Fibroblast of pulmonary artery (primary cell): ENCODE measurements around the gene PTP4A2.

ENCODE experiments used
- DNase-seq: peaks from one replicate; pipeline ENCODE4 v3.0.0-alpha.2; 2010; ENCODE audit warnings: low read depth
- H3K4me3 ChIP-seq: replicated peaks from 2 replicates; pipeline ENCODE4 v1.5.1; 2011; ENCODE audit warnings: low read depth, mild to moderate bottlenecking, control low read depth, low read length, moderate library complexity
- TF ChIP-seq, protein P1 (sequence below): IDR thresholded peaks from 2 replicates; pipeline ENCODE4 v1.5.1; 2011; ENCODE audit warnings: mild to moderate bottlenecking, control low read depth, low read length, inconsistent platforms; ENCODE audit errors: missing control alignments

PTP4A2 gene

DNA sequence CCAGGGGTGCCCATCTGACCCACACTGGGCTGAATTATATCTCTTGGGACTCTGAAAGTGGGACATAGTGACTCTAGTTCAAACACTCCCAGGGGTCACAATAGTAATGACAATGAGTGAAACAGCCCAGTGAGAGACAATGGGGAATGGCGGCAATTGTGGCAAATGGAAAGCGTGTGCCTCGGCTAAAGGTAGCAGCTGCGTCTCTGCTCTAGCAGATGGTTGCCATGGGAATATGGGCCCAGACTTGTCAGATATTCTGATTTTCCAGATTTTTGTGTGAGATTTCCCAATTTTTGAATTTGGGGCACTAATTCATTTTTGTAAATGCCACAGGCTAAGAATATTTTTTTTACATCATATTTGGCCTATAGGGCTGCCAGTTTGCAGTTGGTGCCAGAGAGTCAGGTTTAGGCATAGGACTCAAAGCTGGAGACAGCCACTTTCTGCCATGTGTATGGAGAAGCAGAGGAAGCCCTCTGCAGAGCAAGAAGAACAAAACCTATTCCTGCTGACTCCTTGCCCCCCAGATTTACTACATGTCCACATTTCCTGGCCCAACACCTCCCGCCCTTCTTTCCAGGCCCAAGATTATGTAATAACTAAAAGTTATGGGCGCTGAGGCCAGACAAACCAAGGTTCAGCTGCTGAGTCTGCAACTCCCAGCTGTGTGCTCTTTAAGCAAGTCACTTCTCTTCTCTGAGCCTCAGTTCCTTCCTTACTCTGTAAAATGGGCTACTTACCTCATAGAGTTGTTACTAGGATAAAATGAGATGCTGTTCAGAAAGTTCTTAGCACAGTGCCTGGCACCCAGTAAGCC lies 21.6 kb upstream of the PTP4A2 start:
- no peak for DNase-seq
- H3K4me3 ChIP-seq: no peak overlapping the region
- TF ChIP-seq, protein P1, sequence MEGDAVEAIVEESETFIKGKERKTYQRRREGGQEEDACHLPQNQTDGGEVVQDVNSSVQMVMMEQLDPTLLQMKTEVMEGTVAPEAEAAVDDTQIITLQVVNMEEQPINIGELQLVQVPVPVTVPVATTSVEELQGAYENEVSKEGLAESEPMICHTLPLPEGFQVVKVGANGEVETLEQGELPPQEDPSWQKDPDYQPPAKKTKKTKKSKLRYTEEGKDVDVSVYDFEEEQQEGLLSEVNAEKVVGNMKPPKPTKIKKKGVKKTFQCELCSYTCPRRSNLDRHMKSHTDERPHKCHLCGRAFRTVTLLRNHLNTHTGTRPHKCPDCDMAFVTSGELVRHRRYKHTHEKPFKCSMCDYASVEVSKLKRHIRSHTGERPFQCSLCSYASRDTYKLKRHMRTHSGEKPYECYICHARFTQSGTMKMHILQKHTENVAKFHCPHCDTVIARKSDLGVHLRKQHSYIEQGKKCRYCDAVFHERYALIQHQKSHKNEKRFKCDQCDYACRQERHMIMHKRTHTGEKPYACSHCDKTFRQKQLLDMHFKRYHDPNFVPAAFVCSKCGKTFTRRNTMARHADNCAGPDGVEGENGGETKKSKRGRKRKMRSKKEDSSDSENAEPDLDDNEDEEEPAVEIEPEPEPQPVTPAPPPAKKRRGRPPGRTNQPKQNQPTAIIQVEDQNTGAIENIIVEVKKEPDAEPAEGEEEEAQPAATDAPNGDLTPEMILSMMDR: no peak

DNA sequence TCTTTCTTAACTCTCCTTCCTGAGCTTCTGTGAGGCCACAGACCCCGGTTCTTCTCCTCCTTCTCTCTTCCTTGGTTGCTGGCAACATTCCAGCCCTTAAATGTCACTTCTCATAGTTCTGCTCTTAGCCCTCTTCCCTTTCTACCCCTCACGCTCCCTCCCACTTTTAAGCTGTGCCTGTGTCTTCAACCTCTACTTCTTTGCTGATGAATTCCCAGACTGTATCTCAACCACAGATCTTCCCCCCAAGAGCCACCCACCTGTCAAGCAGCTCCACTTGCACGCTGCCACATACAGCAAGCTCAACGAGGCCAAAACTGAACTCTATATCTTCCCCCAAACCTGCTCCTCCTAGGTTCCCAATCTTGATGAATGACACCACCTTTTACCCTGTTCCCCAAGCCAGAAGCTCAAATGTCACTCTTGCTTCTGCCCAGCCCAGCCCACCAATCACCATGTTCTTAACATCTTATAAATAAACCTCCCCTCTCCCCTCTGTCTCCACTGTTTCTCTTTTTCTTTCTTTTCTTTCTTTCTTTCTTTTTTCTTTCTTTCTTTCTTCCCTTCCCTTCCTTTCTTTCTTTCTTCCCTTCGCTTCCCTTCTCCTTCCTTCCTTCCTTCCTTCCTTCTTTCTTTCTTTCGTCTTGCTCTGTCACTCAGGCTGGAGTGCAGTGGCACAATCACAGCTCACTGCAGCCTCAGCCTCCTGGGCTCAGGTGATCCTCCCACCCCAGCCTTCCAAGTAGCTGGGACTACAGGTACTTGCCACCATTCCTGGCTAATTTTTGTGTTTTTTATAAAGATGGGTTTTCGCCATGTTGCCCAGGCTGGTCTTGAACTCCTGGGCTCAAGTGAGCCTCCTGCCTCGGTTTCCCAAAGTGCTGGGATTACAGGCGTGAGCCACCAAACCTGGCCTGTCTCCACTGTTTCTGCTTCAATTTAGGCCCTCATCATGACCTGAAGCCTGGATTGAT lies 19.8 kb upstream of the PTP4A2 start:
- no peak for DNase-seq

DNA sequence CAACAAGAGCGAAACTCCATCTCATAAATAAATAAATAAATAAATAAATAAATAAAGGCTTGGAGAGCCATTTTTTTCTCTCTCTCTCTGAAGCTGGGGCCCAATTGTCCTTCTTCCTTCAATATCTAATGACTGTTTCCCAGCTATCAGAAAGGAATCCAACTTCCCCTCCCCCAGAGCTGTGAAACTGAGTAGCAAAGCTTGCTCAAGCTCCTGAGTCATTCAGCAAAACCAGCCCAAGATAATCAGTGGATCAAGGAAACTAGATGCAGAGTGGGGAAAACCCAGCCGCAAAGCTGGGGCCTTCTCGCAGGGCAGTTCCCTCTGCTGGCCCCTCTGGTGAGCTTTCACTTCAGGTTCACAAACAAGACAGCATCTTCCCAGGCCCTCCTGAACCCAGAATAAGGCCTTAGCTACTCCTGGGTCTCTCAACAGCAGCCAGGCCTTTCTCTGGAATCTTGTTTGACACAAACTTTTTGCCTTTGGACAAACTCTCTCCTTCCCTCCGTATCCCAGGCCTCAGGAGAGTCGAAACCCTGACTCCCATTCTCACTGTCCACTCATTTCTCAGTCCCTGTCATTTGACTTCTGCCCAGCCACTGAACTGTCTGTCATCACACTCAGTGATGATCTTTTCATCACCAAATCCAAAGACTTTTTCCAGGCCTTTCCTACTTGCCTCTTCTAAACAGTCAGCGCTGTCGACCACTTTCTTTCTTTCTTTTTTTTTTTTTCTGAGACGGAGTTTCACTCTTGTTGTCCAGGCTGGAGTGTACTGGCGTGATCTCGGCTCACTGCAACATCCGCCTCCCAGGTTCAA lies 18.0 kb upstream of the PTP4A2 start:
- H3K4me3 ChIP-seq: no peak overlapping the region
- TF ChIP-seq, protein P1: peak; percentile 56
- DNase-seq: peak; percentile 100

More for the DNA sequence above, 19.8 kb upstream of the PTP4A2 start:
- no peak overlapping the region for H3K4me3 ChIP-seq
- TF ChIP-seq, protein P1: no peak

DNA sequence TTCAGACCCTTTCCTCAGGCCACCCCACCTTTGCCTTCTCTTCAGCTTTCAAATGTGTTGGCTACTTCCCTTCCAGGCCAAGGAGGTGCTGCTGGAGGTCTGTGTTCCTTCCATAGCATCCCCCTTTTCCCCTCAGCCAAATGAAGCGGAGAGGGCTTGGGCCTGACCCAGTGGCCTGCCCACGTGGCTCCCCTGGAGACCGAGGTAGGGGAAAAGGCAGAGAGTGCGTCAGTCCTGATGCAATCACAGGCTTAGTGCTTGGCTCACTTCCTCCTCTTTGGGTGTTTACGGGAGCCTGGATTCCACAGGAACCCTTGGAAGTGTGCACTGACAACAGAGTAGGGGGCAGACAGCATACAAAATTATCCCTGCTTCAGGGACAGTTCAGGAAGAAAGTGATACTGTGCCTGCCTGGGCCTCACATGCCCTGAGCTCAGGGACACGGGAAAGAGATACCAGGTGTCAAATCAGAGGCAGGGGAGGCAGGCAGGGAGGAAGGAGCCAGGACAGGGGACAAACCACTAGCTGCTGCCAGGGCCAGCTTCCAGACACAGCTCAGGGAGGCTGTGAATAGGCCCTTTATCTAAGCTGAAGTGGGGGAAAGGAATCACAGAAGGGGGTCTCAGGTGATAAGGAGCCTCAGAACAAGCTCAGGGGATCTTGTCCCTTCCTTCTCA lies 16.6 kb upstream of the PTP4A2 start:
- H3K4me3 ChIP-seq: no peak overlapping the region
- TF ChIP-seq, protein P1: no peak
- DNase-seq: peak; percentile 99

DNA sequence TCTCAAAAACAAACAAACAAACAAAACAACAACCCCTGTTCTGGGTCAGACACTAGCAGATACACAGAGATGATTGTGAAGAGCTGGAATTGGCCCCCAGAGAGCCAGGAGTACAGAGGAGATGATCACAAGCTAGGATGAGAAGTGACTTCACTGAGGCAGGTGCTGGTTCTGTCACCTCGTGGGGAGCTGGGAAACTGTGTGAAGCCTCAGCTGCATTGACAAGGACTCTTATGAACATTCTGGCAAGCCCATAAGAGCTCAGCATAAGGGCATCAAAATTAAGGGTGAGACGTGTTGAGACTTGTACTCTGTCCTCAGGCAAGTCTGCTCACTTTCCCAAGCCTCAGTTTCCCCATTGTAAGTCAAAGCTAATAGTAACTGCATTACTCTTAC lies 14.7 kb upstream of the PTP4A2 start:
- H3K4me3 ChIP-seq: no peak overlapping the region
- TF ChIP-seq, protein P1: no peak
- DNase-seq: no peak

DNA sequence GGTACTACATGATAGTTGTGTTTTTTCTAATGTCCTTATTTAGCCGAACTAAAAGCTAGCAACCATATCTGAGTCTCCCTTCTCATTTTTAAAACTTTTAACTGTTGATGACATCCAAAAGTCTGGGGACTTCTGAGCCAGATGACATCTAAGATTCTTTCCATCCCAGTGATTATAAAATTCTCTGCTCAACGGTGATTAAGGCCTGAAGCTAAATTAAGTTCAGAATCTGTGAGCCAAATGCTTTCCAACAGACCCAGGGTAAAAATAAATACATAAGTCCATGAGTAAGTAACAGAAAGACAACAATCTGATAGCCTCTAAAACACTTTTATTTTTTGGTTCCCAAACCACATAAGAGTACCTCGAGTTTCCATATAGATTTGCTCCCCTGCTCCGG lies 13.1 kb upstream of the PTP4A2 start:
- TF ChIP-seq, protein P1: no peak
- no peak overlapping the region for H3K4me3 ChIP-seq
- no peak for DNase-seq
